ENCODE results near the gene GLI1. TPM values are rescaled to one million over a fixed set of nuclear protein-coding genes. Genes with fewer than 3 reads are reported as not detected.

Gene GLI1
- total and polyA plus RNA-seq, 4 donors = 0.74 to 5.7 (median 2.1) TPM

GRCh38 chr12:57444744-57445143 is 14.8 kb upstream of the GLI1 start:
- Histone ChIP-seq H3K27me3 (ENCODE audit: control insufficient read depth in 3 of 3, insufficient read depth in 3 of 3, low read length in 2 of 3) (no peaks in the 10 kb centered on the region), H3K36me3 (ENCODE audit: control insufficient read depth in 4 of 4, insufficient read depth in 4 of 4, low read length in 4 of 4) (no peaks in the 10 kb centered on the region), H3K4me1 (ENCODE audit: control insufficient read depth in 5 of 5, insufficient read depth in 5 of 5, low read length in 5 of 5) (no peaks in the 10 kb centered on the region), H3K9ac (ENCODE audit: insufficient read depth in 1 of 2, low read length in 2 of 2) (no peak overlapping the region), H3K4me3 (no peak overlapping the region), H3K27ac (ENCODE audit: low read depth in 1 of 2, low read length in 1 of 2) (no peak overlapping the region), H3K9me3 (ENCODE audit: control insufficient read depth in 4 of 4, insufficient read depth in 3 of 4, low read length in 3 of 4) (no peaks in the 10 kb centered on the region)
- DNase-seq = no peak
- 82 to 88% methylated on average over 5 of the region's 5 CpGs for WGBS, 2 donors
- TF ChIP-seq CTCF (IDR thresholded peaks at IDR 0.05; ENCODE audit: control extremely low read depth, extremely low read depth) = no peak
- no peak for ATAC-seq (ENCODE audit: insufficient read depth, low FRiP score)

DNA sequence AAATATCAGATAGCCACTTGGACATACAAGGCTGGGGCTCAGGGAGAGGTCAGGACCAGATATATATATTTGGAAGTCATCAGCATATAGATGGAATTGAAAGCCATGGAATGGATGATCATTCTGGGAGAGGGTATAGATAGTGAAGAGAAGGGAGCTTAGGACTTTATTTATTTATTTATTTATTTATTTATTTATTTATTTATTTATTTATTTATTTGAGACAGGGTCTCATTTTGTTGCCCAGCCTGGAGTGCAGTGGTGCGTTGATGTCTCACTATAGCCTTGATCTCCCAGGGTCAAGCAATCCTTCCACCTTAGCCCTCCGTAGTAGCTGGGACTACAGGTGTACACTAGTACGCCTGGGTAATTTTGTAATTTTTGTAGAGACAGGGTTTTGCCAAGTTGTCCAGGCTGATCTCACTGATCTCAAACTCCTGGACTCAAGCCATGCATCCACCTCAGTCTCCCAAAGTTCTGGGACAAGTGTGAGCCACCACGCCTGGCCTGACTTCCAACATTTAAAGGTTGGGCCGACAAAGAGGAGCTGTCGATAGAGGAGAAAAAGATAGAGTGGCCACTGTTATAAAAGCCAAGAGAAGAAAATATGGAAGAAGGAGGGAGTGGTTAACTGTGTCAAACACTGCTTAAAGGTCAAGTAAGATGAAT is 13.2 kb upstream of the GLI1 start:
- Histone ChIP-seq H3K4me3 (no peak overlapping the region), H3K9ac (ENCODE audit: insufficient read depth in 1 of 2, low read length in 2 of 2) (no peak overlapping the region), H3K27ac (ENCODE audit: low read depth in 1 of 2, low read length in 1 of 2) (no peak overlapping the region), H3K4me1 (ENCODE audit: control insufficient read depth in 5 of 5, insufficient read depth in 5 of 5, low read length in 5 of 5) (no peaks in the 10 kb centered on the region), H3K36me3 (ENCODE audit: control insufficient read depth in 4 of 4, insufficient read depth in 4 of 4, low read length in 4 of 4) (no peaks in the 10 kb centered on the region), H3K27me3 (ENCODE audit: control insufficient read depth in 3 of 3, insufficient read depth in 3 of 3, low read length in 2 of 3) (no peaks in the 10 kb centered on the region), H3K9me3 (ENCODE audit: control insufficient read depth in 4 of 4, insufficient read depth in 3 of 4, low read length in 3 of 4) (no peaks in the 10 kb centered on the region)
- 95 to 97% methylated on average over 6 of the region's 6 CpGs for WGBS, 2 donors
- DNase-seq (no peak), ATAC-seq (ENCODE audit: insufficient read depth, low FRiP score) (no peak)
- TF ChIP-seq CTCF (IDR thresholded peaks at IDR 0.05; ENCODE audit: control extremely low read depth, extremely low read depth) = no peak

DNA sequence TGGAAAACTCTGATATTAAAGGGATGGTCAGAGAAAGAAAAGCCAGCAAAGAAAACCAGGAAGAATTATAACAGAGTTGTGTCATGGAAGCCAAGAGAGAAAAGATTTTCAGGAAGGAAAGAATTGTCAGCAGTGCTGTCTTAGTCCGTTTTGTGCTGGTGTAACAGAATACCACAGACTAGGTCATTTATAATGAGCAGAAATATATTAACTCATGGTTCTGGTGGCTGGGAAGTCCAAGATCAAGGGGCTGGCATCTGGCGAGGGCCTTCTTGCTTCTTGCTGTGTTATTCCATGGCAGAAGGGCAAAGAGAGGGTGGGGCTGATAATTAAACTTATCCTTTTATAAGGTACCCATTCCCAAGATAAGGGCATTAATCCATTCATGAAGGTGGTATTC is 10.9 kb upstream of the GLI1 start:
- ATAC-seq (ENCODE audit: insufficient read depth, low FRiP score) = no peak

More for the DNA sequence above, 10.9 kb upstream of the GLI1 start:
- no peak overlapping the region for H3K4me3 ChIP-seq
- no peak overlapping the region for H3K27ac ChIP-seq (ENCODE audit: low read depth in 1 of 2, low read length in 1 of 2)
- H3K9me3 ChIP-seq (ENCODE audit: control insufficient read depth in 4 of 4, insufficient read depth in 3 of 4, low read length in 3 of 4) = no peaks in the 10 kb centered on the region
- no peaks in the 10 kb centered on the region for H3K27me3 ChIP-seq (ENCODE audit: control insufficient read depth in 3 of 3, insufficient read depth in 3 of 3, low read length in 2 of 3)
- no peaks in the 10 kb centered on the region for H3K4me1 ChIP-seq (ENCODE audit: control insufficient read depth in 5 of 5, insufficient read depth in 5 of 5, low read length in 5 of 5)
- 73 to 82% methylated on average over 2 of the region's 2 CpGs for WGBS, 2 donors
- H3K9ac ChIP-seq (ENCODE audit: insufficient read depth in 1 of 2, low read length in 2 of 2) = no peak overlapping the region
- H3K36me3 ChIP-seq (ENCODE audit: control insufficient read depth in 4 of 4, insufficient read depth in 4 of 4, low read length in 4 of 4) = no peaks in the 10 kb centered on the region
- no peak for TF ChIP-seq CTCF (IDR thresholded peaks at IDR 0.05; ENCODE audit: control extremely low read depth, extremely low read depth)
- no peak for DNase-seq
